T-helper 1 cell treated with Interleukin-12 subunit alpha and Interleukin-12 subunit beta and Interleukin-4 antibody, amounts not matched to agents 30 μg/mL and 1 μg/mL, for 36 hours (primary cell): ENCODE measurements around the gene JAGN1.
"Not testable (repeated sequence)": the region's sequence is repeated elsewhere in the genome, so short reads cannot be mapped to it uniquely, and the experiment has no call there.

Experiments used
- H3K27ac Mint-ChIP-seq: one replicate; pipeline ENCODE4 v1.8.0; 2021; ENCODE audit warnings: mild to moderate bottlenecking, mixed read lengths
- H3K27me3 Mint-ChIP-seq: one replicate; pipeline ENCODE4 v1.8.0; 2021; ENCODE audit warnings: low read depth, mixed read lengths
- H3K36me3 Mint-ChIP-seq: one replicate; pipeline ENCODE4 v1.8.0; 2021; ENCODE audit warnings: low read depth, mixed read lengths
- H3K4me1 Mint-ChIP-seq: one replicate; pipeline ENCODE4 v1.8.0; 2021; ENCODE audit warnings: low read depth, mixed read lengths
- H3K4me3 Mint-ChIP-seq: one replicate; pipeline ENCODE4 v1.8.0; 2021; ENCODE audit warnings: mild to moderate bottlenecking, moderate library complexity, mixed read lengths
- H3K9me3 Mint-ChIP-seq: one replicate; pipeline ENCODE4 v1.8.0; 2021; ENCODE audit warnings: mixed read lengths

The JAGN1 gene

GRCh38 chr3:9934993-9935392 lies 44.6 kb downstream of the JAGN1 start:
- peak overlapping the region; percentile 97 for H3K27ac Mint-ChIP-seq
- peak overlapping the region; percentile 99 for H3K4me3 Mint-ChIP-seq
- H3K4me1 Mint-ChIP-seq = peaks cover 28% of the 10 kb centered on the region
- H3K36me3 Mint-ChIP-seq = peaks cover 10% of the 10 kb centered on the region
- no peaks in the 10 kb centered on the region for H3K27me3 Mint-ChIP-seq
- no peaks in the 10 kb centered on the region for H3K9me3 Mint-ChIP-seq

- H3K4me3 Mint-ChIP-seq = no peak overlapping the region
- no peaks in the 10 kb centered on the region for H3K27me3 Mint-ChIP-seq
- H3K4me1 Mint-ChIP-seq = peaks cover 28% of the 10 kb centered on the region
- peaks cover 10% of the 10 kb centered on the region for H3K36me3 Mint-ChIP-seq
- H3K27ac Mint-ChIP-seq = no peak overlapping the region
- no peaks in the 10 kb centered on the region for H3K9me3 Mint-ChIP-seq
Observed at GRCh38 chr3:9935966-9936510, 45.6 kb downstream of the JAGN1 start.

- Mint-ChIP-seq H3K4me1 (peaks cover 23% of the 10 kb centered on the region), H3K27me3 (no peaks in the 10 kb centered on the region), H3K9me3 (no peaks in the 10 kb centered on the region), H3K4me3 (no peak overlapping the region), H3K27ac (no peak overlapping the region), H3K36me3 (peaks cover 15% of the 10 kb centered on the region)
Observed at GRCh38 chr3:9937486-9938238, 47.3 kb downstream of the JAGN1 start.

DNA sequence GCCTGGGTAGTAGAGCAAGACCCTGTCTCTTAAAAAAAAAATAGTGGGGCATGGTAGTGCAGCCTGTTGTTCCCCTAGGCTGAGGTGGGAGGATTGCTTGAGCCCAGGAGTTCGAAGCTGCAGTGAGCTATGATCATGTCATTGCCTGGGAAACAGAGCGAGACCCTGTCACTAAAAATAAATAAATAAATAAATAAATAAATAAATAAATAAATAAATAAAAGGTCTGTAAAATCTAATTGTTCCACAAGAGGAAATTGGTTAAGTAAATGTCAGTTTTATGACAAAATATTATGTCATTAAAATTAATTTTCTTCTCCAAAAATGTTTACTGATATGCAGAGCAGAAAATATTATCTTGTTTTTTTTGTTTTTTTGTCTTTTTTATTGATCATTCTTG lies 48.6 kb downstream of the JAGN1 start:
- no peaks in the 10 kb centered on the region for H3K27me3 Mint-ChIP-seq
- H3K4me3 Mint-ChIP-seq = no peak overlapping the region

DNA sequence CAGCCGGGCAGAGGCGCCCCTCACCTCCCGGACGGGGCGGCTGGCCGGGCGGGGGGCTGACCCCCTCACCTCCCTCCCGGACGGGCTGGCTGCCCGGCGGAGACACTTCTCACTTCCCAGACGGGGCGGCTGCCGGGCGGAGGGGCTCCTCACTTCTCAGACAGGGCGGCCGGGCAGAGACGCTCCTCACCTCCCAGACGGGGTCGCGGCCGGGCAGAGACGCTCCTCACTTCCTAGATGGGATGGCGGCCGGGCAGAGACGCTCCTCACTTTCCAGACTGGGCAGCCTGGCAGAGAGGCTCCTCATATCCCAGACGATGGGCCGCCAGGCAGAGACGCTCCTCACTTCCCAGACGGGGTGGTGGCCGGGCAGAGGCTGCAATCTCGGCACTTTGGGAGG lies 49.5 kb downstream of the JAGN1 start:
- H3K4me1 Mint-ChIP-seq = peaks cover 16% of the 10 kb centered on the region
- not testable (repeated sequence) for H3K9me3 Mint-ChIP-seq
- H3K36me3 Mint-ChIP-seq = peaks cover 16% of the 10 kb centered on the region

More for the DNA sequence above, 48.6 kb downstream of the JAGN1 start:
- Mint-ChIP-seq H3K27ac (no peak overlapping the region), H3K36me3 (peaks cover 15% of the 10 kb centered on the region), H3K4me1 (peaks cover 22% of the 10 kb centered on the region), H3K9me3 (no peaks in the 10 kb centered on the region)

DNA sequence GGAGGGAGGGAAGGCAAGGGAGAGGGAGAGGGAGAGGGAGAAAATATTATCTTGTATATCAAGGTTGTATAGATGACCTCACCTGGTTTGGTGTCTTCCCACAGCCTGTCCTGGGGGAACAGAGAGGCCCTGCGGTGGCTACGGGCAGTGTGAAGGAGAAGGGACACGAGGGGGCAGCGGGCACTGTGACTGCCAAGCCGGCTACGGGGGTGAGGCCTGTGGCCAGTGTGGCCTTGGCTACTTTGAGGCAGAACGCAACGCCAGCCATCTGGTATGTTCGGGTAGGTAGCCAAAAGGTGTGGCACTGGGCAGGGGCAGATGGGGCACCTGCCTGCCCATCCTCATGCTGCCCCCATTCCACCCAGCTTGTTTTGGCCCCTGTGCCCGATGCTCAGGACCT lies 50.3 kb downstream of the JAGN1 start:
- Mint-ChIP-seq H3K27me3 (no peaks in the 10 kb centered on the region), H3K27ac (no peak overlapping the region), H3K9me3 (no peaks in the 10 kb centered on the region), H3K36me3 (peaks cover 13% of the 10 kb centered on the region), H3K4me1 (peaks cover 13% of the 10 kb centered on the region), H3K4me3 (no peak overlapping the region)

More for the DNA sequence above, 49.5 kb downstream of the JAGN1 start:
- not testable (repeated sequence) for H3K27ac Mint-ChIP-seq, H3K4me3 Mint-ChIP-seq, H3K27me3 Mint-ChIP-seq

- H3K9me3 Mint-ChIP-seq = no peaks in the 10 kb centered on the region
- H3K27ac Mint-ChIP-seq = no peak overlapping the region
- no peaks in the 10 kb centered on the region for H3K27me3 Mint-ChIP-seq
- no peak overlapping the region for H3K4me3 Mint-ChIP-seq
- H3K36me3 Mint-ChIP-seq = peaks cover 11% of the 10 kb centered on the region
- H3K4me1 Mint-ChIP-seq = peaks cover 9% of the 10 kb centered on the region
Observed at GRCh38 chr3:9942164-9942563, 51.8 kb downstream of the JAGN1 start.

DNA sequence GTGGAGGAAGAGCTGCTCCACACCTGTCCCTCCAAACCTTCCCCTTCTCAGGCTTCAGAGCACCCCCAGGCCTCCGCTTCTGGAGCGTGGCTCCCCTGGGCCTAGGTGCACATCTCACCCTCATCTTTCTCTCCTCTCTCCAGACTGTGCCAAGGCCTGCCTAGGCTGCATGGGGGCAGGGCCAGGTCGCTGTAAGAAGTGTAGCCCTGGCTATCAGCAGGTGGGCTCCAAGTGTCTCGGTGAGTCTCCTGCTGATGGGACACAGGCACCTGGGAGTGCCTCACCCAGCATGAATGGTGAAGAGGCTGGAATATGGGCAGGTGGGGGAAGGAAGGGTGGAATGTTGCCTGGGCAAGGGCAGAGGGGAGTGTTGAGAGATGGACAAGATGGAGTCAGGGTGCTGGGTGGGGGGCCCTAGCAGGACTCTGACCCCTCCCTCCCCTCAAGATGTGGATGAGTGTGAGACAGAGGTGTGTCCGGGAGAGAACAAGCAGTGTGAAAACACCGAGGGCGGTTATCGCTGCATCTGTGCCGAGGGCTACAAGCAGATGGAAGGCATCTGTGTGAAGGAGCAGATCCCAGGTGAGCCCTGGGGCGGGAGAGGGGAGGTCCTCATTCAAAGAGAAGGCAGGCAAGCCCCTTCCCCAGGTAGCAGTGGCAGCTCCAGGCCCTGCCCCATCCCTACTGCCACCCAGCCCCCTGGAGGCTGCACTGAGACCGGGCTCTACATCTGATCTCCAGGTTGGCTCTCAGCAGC lies 52.7 kb downstream of the JAGN1 start:
- Mint-ChIP-seq H3K9me3 (no peaks in the 10 kb centered on the region), H3K27me3 (no peaks in the 10 kb centered on the region), H3K4me3 (no peak overlapping the region), H3K27ac (no peak overlapping the region), H3K4me1 (peaks cover 9% of the 10 kb centered on the region), H3K36me3 (peaks cover 11% of the 10 kb centered on the region)
